Stimulated activated CD4-positive, alpha-beta T cell treated with anti-CD3 and anti-CD28 coated beads, Interleukin-1b, Interleukin-23, amount 100 ng/mL, for 24 hours (primary cell): ENCODE results near the gene ANTXR1.

Experiments
- DNase-seq, 4 experiments: peaks; one replicate each; pipeline ENCODE4 v3.0.0-alpha.2; 2020; ENCODE audit warnings: low read depth in 4 of 4, low spot score in 1 of 4

The ANTXR1 gene

DNA sequence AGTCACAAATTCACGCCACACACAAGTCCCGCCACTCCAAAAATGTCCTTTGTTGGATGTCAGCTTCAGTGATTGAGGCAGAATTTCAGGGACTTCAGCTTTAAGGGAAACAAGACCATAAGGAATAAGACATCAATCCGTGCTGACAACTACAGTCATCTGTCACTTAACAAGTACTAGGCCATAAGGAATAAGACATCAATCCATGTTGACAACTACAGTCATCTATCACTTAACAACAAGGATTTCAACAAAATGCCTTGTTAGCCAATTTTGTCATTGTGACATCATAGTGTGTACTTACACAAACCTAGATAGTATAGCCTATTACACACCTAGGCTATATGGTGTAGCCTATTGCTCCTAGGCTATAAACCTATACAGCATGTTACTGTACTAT lies 58.0 kb downstream of the ANTXR1 start:
- no peak for DNase-seq

GRCh38 chr2:69073928-69074570 lies 61.1 kb downstream of the ANTXR1 start:
- DNase-seq = no peak

GRCh38 chr2:69074918-69075317 lies 61.9 kb downstream of the ANTXR1 start:
- no peak for DNase-seq

GRCh38 chr2:69075486-69075885 lies 62.5 kb downstream of the ANTXR1 start:
- no peak for DNase-seq

DNA sequence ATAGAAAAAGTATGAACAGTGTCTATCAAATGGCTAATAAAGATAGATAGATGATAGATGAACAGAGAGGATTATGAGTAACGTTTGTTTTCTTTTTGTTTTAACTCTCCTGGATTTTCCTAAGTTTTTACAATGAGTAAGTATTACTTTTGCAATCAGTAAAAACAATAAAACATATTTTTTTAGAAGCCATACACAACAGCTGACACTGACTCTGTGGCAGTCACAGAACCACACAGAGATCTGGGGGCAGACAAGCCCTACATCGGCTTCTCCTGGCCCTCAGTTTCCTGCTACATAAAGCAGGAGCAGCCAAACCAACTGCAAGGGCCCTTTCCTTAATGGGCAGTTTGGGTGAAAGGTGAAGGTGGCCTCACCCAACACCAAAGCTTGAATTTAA lies 63.6 kb downstream of the ANTXR1 start:
- DNase-seq = no peak

DNA sequence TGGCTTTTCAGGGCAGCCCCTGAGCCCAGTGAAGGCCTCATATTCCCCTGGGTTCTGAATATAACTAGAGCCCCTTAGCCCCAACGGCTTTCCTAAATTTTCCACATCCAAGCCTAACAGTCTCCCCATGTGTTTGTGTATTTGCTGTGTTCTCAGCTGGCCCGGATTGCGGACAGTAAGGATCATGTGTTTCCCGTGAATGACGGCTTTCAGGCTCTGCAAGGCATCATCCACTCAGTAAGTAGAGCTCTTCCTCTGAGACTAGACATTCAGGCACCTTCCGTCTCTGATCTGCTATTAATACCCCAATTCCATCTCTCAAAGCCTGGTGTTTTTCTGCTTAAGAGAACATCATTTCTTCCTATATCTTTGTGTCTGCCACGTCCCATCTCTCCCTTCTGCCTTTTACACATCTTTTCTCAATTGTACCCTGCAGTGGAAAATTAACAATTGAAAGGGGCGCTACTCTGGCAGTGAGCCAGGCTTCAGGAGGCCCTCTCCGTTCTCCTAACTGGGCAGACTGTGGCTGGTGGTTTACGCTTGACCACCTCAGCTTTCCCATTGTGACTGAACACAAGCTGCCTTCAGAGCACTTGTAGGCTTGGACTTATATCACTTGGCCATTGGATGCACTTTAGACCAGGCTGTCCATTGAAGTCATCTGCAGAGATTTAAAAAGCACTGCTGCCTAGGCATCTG lies 64.4 kb downstream of the ANTXR1 start:
- DNase-seq = no peak

DNA sequence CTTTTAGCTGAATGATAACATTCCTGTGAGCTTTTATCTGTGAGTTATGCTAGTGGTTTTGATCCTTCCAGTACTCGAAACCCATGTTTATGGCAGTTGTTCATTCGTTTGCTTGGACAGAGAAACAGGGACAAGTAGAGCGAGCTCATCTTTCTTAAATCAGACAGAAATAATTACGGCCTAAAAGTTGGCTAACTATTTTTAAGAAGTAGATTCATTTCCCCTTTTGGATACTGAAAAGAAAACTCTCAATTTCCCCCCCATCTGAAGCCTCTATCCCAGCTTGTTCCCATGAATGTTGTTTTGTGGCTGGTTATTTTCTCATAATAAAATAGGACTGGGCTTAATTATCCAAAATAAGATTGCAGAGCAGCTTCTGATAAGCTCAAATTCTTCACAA lies 67.1 kb downstream of the ANTXR1 start:
- no peak for DNase-seq

DNA sequence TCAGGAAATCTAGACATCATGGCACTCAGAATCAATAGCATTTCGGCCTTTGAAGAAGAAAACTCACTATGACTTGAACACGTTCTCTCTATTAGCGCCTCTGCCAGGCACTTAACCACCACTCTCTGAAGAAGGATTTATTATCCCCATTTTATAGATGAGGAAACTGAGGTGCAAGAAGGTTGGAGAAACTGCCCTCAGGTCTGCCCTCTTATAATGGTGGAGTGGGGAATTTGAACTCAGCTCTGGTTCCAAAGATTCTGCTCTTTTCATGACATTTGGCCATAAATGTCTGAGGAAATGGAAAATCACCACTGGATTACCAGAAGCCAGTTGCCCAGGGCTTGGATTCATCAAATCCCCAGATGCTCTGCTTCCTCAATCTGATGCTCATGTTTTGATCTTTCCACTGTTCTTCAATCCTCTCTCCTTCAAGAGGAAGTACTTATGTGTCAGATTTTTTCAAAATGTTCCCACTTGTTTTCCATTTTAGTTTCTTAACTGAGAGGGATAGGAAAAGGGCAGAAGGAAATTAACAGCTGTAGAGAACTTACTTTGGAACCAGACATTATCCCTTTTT lies 68.1 kb downstream of the ANTXR1 start:
- no peak for DNase-seq

- no peak for DNase-seq
Observed at GRCh38 chr2:69081757-69082156, 68.8 kb downstream of the ANTXR1 start.

DNA sequence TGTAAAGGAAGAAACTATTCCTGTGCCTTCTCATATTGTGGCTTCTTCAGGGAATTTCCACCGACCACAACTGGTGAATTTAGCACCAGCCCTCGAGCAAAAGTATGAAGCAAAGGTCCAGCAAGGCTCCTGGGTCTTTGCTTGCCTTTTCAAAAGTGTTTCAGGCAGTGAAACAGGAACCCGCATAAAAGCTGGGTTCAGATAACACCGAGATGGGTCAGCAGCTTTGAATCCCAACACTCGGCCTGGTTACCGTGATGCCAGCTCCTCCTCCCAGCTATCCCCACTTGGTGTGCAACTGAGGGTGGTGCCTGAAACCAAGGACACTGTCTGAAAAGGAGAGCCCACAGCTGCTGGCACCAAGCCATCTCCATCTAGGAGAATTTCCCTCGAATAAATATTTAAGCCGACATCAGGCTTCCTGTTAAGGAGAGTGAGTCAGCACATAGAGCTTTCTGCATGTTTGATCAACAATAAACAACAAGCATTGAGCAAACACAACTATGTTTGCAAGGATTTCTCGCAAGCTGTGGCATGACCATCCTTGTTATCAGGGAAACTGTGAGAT lies 69.5 kb downstream of the ANTXR1 start:
- DNase-seq = no peak

DNA sequence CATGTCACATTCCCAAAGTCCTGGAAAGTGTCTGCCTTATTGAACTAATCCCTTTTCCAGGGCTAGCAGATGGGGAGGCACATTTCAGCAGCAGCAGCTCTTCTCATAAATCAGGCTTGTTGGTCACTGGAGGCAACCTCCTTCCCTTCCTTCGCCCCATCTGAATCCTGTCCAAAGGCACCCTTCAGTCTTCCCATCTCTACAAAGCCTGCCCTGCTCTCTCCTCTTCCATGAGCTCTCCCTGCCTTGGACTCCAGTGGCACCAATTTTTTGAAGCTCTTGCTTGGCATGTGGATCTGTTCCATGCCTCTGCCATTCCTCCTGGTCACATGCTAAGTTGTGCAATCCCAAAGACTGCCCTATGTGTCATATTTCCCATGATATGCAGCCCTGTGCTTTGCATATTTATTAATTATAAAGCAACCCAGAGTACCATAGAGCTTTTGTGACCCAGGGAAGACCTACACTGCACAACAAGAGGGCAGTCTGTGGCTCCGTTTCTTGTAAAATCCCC lies 70.3 kb downstream of the ANTXR1 start:
- no peak for DNase-seq

DNA sequence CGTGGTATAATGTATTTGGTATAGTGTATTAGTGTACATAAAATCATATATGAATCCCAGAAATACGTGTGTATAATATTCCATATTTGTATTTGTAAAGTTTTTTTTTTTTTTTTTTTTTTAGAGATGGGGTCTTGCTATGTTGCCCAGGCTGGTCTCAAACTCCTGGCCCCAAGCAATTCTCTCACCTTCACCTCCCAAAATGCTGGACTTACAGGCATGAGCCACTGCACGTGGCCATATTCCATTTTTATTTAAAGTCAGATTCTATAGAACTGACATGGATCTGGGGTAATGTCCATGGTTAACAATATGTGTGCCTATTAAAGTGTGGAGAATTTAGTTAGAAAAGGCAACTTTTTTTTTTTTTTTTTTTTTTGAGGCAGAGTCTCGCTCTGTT lies 71.5 kb downstream of the ANTXR1 start:
- DNase-seq = no peak

- DNase-seq = no peak
Observed at GRCh38 chr2:69086466-69086865, 73.5 kb downstream of the ANTXR1 start.

DNA sequence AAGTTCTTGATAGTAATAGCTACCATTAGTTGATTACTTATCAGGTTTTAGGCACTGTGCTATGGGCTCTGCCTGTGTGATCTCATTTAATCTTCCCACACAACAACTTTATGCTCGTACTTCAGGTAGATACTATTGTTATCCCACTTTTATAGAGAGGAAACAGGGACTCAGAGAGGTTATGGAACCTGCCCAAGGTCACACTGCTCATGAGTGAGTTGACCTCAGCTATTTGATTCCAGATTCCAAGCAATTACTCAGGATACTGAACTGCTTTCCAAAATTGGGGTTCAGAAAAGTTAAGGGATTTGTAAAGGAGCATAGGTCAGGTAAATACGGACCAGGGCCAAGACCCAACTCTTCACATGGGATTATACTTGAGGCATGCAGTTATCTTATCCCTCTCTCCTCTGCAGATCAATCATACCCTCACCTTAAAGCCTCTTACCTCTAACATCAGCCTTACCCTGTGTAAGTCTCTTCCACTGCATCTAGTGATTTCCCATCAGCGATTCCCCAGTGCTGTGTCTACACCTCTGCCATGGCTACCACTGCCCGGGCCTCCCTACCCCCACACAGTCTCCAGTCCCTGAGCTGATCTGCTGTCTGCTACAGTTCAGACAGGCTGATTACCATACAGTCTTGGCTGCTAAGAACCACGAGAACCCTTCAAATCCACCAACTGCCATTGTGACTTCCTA lies 74.4 kb downstream of the ANTXR1 start:
- no peak for DNase-seq

DNA sequence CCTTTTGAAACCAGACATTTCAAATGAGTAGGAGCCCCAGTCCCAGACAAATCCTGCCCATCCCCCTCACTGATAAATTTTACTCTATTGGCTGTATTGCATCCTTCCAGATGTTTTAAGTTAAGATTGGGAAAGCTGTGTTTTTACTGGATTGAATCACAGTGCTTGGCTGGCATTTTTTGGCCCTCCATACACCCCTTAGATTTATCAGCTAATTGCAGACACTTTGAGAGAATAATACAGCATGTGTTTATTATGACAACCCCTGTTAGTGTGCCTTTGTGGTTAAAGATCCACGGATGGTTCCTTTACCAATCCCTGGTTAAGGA lies 74.9 kb downstream of the ANTXR1 start:
- DNase-seq = no peak

DNA sequence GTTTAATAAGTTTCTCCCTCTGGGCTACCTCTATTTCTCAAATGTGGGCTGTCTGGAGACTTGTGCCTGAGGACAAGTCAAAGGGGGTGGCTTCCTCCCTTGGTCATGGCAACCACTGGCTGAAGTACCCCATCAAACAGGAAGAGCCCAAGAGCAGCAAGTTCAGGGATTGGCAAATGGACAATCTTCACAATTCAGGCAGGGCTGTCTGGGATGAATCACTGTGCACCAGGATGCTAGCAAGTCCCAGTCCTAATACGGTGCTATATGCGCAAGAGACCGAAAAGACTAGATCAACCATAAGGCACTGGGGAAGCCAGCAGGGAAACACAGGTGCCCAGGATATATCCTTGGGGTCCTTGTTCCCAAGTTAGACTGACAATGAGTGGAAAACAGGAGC lies 75.5 kb downstream of the ANTXR1 start:
- no peak for DNase-seq

DNA sequence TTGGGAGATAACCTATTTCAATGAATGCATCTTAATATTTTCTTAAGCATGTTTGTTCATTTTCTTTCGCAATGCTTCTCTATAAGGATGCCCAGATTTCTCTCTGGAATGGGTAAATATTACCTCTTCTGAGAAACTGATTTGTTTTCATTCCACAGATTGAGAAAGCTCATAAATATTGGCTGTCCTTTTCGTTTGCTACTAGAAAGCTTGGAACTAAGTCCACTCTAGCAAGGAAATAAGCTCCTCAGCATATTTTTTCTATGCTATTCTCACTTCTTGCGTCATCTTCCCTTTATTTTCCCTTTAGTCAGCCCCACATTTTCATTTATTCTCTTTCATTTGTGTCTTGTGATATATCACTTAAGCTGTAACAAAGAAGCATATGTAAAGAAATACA lies 76.3 kb downstream of the ANTXR1 start:
- DNase-seq = no peak

GRCh38 chr2:69089998-69090397 lies 77.0 kb downstream of the ANTXR1 start:
- no peak for DNase-seq

GRCh38 chr2:69090820-69091219 lies 77.8 kb downstream of the ANTXR1 start:
- DNase-seq = no peak

GRCh38 chr2:69092857-69093256 lies 79.9 kb downstream of the ANTXR1 start:
- DNase-seq = no peak

- DNase-seq = no peak
Observed at GRCh38 chr2:69095305-69095704, 82.3 kb downstream of the ANTXR1 start.
